ENCODE measurements around the gene ENDOV. TPM values are rescaled to one million over a fixed set of nuclear protein-coding genes. Genes with fewer than 3 reads are reported as not detected.

Gene ENDOV
- polyA plus RNA-seq, result 10.9 to 18.3 TPM (median 13.1 TPM) in 3 replicates
- 6.7 TPM for polyA plus RNA-seq (2011; ENCODE audit: low read depth)
- 7.8 and 17.9 TPM in 2 replicates for polyA plus RNA-seq (2011; cell fraction: cytosol; rRNA removed)
- 25.5 and 33.3 TPM in 2 replicates for polyA plus RNA-seq (2011; cell fraction: nucleus; rRNA removed)
- polyA plus RNA-seq (2012; ENCODE audit: low replicate concordance), result 14.6 and 20.3 TPM in 2 replicates
- 7.5 to 23.1 TPM (median 13.4 TPM) in 3 replicates for polyA minus RNA-seq
- polyA minus RNA-seq (2011; cell fraction: cytosol; rRNA and poly(A)+ RNA removed), result 16.5 TPM
- 10.2 and 18.8 TPM in 2 replicates for polyA minus RNA-seq (2011; cell fraction: nucleus; rRNA and poly(A)+ RNA removed)

GRCh38 chr17:80414803-80415625 lies at the start of gene ENDOV:
ENDOV (plus strand) TSS chr17:80415167; CDS start chr17:80415195, 28 bp downstream.
- Histone ChIP-seq H3K9me3 (ENCODE audit: control insufficient read depth, low read depth, low read length) (no peaks in the 10 kb centered on the region), H3K79me2 (ENCODE audit: control insufficient read depth, insufficient read depth, low read length) (peaks cover 25% of the 10 kb centered on the region), H3K4me2 (ENCODE audit: control insufficient read depth, extremely low read depth, insufficient read depth, low read depth, low read length) (peak within 1 kb of the TSS; percentile 99), H3K9ac (ENCODE audit: control insufficient read depth, extremely low read depth, insufficient read depth, low read length) (peak within 1 kb of the TSS; percentile 97), H3K4me3 (ENCODE audit: control insufficient read depth in 2 of 3, extremely low read depth in 1 of 3, insufficient read depth in 2 of 3, low read depth in 1 of 3, low read length in 3 of 3) (peak within 1 kb of the TSS; percentile 74 to 97 (median 86)), H3K9me1 (ENCODE audit: control insufficient read depth, extremely low read depth, insufficient read depth, low read length) (peaks cover 4% of the 10 kb centered on the region), H4K20me1 (ENCODE audit: control insufficient read depth, extremely low read depth, insufficient read depth, low read length) (no peaks in the 10 kb centered on the region), H3K4me1 (ENCODE audit: control insufficient read depth, extremely low read depth, insufficient read depth, low read length) (peaks cover 13% of the 10 kb centered on the region), H3K27me3 (ENCODE audit: control insufficient read depth, extremely low read depth, insufficient read depth, low read length) (no peaks in the 10 kb centered on the region), H3K27ac (ENCODE audit: control insufficient read depth, insufficient read depth, low read length) (peak within 1 kb of the TSS; percentile 98), H3K36me3 (ENCODE audit: control insufficient read depth in 2 of 2, extremely low read depth in 1 of 2, insufficient read depth in 2 of 2, low read length in 2 of 2) (peaks cover 6 to 16% of the 10 kb centered on the region in 2 experiments), H2AFZ (ENCODE audit: control insufficient read depth, low read length) (peak within 1 kb of the TSS; percentile 95)
- no peak for TF ChIP-seq CTCF (optimal IDR thresholded peaks at IDR 0.05 in 1 of 3, IDR thresholded peaks at IDR 0.05 in 1 of 3, conservative IDR thresholded peaks at IDR 0.05 in 1 of 3; ENCODE audit: extremely low read depth in 1 of 3, insufficient read depth in 2 of 3, low read length in 3 of 3)
- no peak for TF ChIP-seq EZH2 (IDR thresholded peaks at IDR 0.05; ENCODE audit: low read length)
- FAIRE-seq (no peak), DNase-seq (ENCODE audit: low read depth, low spot score) (no peak)
- dilution Hi-C loops (cut with MboI; ENCODE audit: extremely low pct_ligation_motif_present, low sequenced_read_pairs), result no loop called here

- Histone ChIP-seq H2AFZ (ENCODE audit: control insufficient read depth, low read length) (no peak overlapping the region), H3K4me2 (ENCODE audit: control insufficient read depth, extremely low read depth, insufficient read depth, low read depth, low read length) (no peak overlapping the region), H3K4me3 (ENCODE audit: control insufficient read depth in 2 of 3, extremely low read depth in 1 of 3, insufficient read depth in 2 of 3, low read depth in 1 of 3, low read length in 3 of 3) (no peak overlapping the region), H3K9me3 (ENCODE audit: control insufficient read depth, low read depth, low read length) (no peaks in the 10 kb centered on the region), H4K20me1 (ENCODE audit: control insufficient read depth, extremely low read depth, insufficient read depth, low read length) (no peaks in the 10 kb centered on the region), H3K36me3 (ENCODE audit: control insufficient read depth in 2 of 2, extremely low read depth in 1 of 2, insufficient read depth in 2 of 2, low read length in 2 of 2) (peaks cover 42 to 44% of the 10 kb centered on the region in 2 experiments), H3K79me2 (ENCODE audit: control insufficient read depth, insufficient read depth, low read length) (no peaks in the 10 kb centered on the region), H3K4me1 (ENCODE audit: control insufficient read depth, extremely low read depth, insufficient read depth, low read length) (no peaks in the 10 kb centered on the region), H3K27me3 (ENCODE audit: control insufficient read depth, extremely low read depth, insufficient read depth, low read length) (no peaks in the 10 kb centered on the region), H3K9me1 (ENCODE audit: control insufficient read depth, extremely low read depth, insufficient read depth, low read length) (no peaks in the 10 kb centered on the region), H3K27ac (ENCODE audit: control insufficient read depth, insufficient read depth, low read length) (no peak overlapping the region), H3K9ac (ENCODE audit: control insufficient read depth, extremely low read depth, insufficient read depth, low read length) (no peak overlapping the region)
- dilution Hi-C loops (cut with MboI; ENCODE audit: extremely low pct_ligation_motif_present, low sequenced_read_pairs), result no loop called here
- DNase-seq (ENCODE audit: low read depth, low spot score) (no peak), FAIRE-seq (no peak)
- TF ChIP-seq EZH2 (IDR thresholded peaks at IDR 0.05; ENCODE audit: low read length) (no peak), CTCF (optimal IDR thresholded peaks at IDR 0.05 in 1 of 3, IDR thresholded peaks at IDR 0.05 in 1 of 3, conservative IDR thresholded peaks at IDR 0.05 in 1 of 3; ENCODE audit: extremely low read depth in 1 of 3, insufficient read depth in 2 of 3, low read length in 3 of 3) (no peak)
Measured at GRCh38 chr17:80365983-80366382, 49.0 kb upstream of the ENDOV start.
